SIG-M5 (cell line): ENCODE data around the gene APOB.

ENCODE experiments used
- DNase-seq: peaks from one replicate; lab custom pipeline; 2025; lab: John Stamatoyannopoulos, UW

Gene APOB

GRCh38 chr2:20972792-20973565 is 70.9 kb downstream of the APOB start:
- DNase-seq = no peak

- DNase-seq = no peak
Observed at GRCh38 chr2:20972110-20972509, 71.8 kb downstream of the APOB start.

GRCh38 chr2:20970068-20970467 is 73.8 kb downstream of the APOB start:
- DNase-seq = no peak

- no peak for DNase-seq
Observed at GRCh38 chr2:20966061-20966595, 77.7 kb downstream of the APOB start.

- no peak for DNase-seq
Observed at GRCh38 chr2:20965221-20965620, 78.7 kb downstream of the APOB start.

GRCh38 chr2:20963867-20964266 is 80.0 kb downstream of the APOB start:
- no peak for DNase-seq

GRCh38 chr2:20962939-20963557 is 80.8 kb downstream of the APOB start:
- DNase-seq = no peak

GRCh38 chr2:20961858-20962257 is 82.0 kb downstream of the APOB start:
- no peak for DNase-seq

GRCh38 chr2:20960003-20960402 is 83.9 kb downstream of the APOB start:
- DNase-seq = no peak

GRCh38 chr2:20959252-20959651 is 84.6 kb downstream of the APOB start:
- no peak for DNase-seq

GRCh38 chr2:20957788-20958525 is 85.9 kb downstream of the APOB start:
- no peak for DNase-seq

GRCh38 chr2:20955277-20956026 is 88.4 kb downstream of the APOB start:
- DNase-seq = no peak

- DNase-seq = no peak
Observed at GRCh38 chr2:20953146-20953824, 90.6 kb downstream of the APOB start.
